Ovary (tissue), 3 donors: Measurements from ENCODE around the gene TCF7L1.

Source experiments
- CTCF ChIP-seq, 3 donors: fragments of 450-650 bp in 2 of 3; fragments of 200-600 bp in 1 of 3; IDR thresholded peaks; one replicate each; pipeline versions ENCODE4 v1.5.1 to v1.8.0; 2016 to 2022; ENCODE audit warnings: antibody characterized with exemption in 3 of 3, mild to moderate bottlenecking in 1 of 3
- EP300 ChIP-seq: sonication (generic); formaldehyde crosslinking; IDR thresholded peaks from one replicate; pipeline ENCODE4 v1.6.1; 2017; ENCODE audit warnings: antibody characterized with exemption
- POLR2A ChIP-seq: fragments of 450-650 bp; IDR thresholded peaks from one replicate; pipeline ENCODE4 v1.6.1; 2017; ENCODE audit warnings: antibody characterized with exemption, mild to moderate bottlenecking, moderate library complexity
- donor health status: DM: no; HTN: no; CAD: no.

- TF ChIP-seq CTCF (IDR thresholded peaks at IDR 0.05) (no peak), EP300 (no peak), POLR2A (no peak)
Measured at GRCh38 chr2:85277416-85278158, 144.4 kb downstream of the TCF7L1 start.
